T47D (cell line): ENCODE data around the gene LDLRAD3.
A peak's percentile ranks its signal among the peaks of the same experiment; 100 is the strongest.

Source experiments
- DNase-seq, 2 experiments: peaks; one replicate each; pipeline versions ENCODE4 v3.0.0 to v3.0.0-alpha.2; 2011 to 2012; ENCODE audit warnings: low read depth in 1 of 2, low spot score in 1 of 2
- JUND ChIP-seq: IDR thresholded peaks from 2 replicates; pipeline ENCODE4 v1.6.1; 2012; ENCODE audit warnings: low read depth
- in situ Hi-C: cut with HindIII; loops from 2 replicates; pipeline ENCODE4 v1.10.0; 2016; ENCODE audit warnings: low sequenced_read_pairs, low pct_unique_long_range_greater_than_20kb

Gene LDLRAD3

DNA sequence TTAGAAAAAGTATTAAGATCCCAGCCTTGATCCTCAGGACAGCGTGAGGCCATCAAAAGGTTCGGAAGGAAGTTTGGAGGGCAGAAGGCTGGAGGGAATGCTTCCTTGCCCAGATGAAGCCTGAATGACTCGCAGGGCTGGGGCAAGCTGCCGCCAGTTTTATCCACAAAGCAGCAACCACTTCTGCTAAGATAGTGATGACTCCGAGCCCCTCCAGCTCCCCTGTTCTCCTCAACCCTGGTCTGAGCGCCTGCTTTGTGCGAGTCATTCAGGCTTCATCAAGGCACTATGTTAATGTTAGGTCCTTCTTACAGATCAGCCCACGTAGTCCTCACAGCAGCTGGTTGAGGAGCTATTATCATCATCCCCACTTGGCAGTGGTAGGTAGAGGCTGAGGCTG lies 186.5 kb downstream of the LDLRAD3 start:
- no peak for TF ChIP-seq JUND
- in situ Hi-C loops = no loop called here
- no peak for DNase-seq

DNA sequence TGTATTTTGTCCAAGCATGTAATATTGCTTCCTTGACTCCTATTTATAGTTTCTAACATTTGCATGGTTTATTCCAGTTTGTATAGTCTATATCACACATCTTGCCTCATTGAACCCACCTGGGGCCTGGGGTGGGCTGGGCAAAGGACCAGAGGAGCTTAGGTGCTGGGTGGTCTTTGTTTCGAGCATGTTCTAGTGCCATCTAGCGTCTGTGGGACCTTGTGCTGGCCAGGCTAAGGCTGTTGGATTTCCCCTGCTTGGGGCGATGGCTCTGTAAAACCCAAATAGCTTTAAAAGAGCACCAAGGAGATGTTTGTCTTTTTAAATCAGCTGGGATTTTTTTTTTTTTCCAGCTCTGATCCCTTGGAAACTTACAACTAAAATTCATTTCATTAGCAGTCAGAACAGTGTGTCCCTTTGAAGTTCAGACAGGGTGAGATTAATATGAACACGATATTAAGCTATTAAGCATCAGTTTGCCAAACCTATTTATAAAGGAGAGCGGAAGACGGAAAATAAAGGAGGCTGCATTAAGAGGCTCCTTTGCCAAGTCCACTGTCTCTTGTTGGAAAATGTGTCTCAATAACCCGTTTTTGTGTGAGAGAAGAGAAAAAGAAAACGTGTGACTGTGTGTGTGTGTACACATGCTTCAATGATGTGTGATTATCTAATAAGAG lies 188.0 kb downstream of the LDLRAD3 start:
- in situ Hi-C loops = no loop called here
- no peak for TF ChIP-seq JUND
- DNase-seq = peak in 1 of 2 experiments; percentile 44

DNA sequence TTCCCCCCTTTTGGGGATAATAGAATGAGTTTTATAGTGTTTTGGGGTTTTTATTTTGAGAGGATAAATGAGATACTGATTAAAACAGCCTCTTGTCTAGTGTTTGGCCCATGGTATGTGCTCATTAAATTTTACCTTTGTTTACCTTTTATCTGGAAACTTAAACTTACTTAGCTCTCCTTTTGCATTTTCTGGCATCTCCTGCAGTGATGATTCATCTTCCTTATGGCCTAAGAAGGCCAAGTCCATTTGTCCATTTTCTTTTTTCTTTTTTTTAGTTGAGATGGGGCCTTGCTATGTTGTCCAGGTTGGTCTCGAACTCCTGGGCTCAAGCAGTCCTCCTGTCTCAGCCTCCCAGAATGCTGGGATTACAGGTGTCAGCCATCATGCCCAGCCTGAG lies 189.1 kb downstream of the LDLRAD3 start:
- DNase-seq = no peak
- in situ Hi-C loops = no loop called here
- no peak for TF ChIP-seq JUND

DNA sequence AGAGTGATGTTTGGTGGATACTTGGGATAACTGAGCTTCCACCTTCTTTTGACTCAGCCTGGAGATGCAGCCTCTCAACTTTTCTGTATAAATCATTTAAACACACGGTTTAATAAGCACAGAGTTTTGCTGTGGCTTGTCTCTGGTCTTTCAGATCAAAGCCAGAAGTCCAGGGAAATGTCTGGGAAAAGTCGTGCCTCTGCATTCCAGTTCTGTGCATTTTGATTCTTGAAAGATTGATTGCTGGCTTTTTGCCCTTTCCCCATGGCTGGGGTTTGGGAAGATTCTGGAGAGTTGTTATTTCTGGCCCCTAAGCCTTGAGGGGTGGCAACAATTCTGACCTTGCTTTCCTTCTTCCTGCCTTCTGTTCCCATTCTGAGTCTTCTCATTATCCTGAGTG lies 191.2 kb downstream of the LDLRAD3 start:
- in situ Hi-C loops = no loop called here
- no peak for TF ChIP-seq JUND
- DNase-seq = no peak

DNA sequence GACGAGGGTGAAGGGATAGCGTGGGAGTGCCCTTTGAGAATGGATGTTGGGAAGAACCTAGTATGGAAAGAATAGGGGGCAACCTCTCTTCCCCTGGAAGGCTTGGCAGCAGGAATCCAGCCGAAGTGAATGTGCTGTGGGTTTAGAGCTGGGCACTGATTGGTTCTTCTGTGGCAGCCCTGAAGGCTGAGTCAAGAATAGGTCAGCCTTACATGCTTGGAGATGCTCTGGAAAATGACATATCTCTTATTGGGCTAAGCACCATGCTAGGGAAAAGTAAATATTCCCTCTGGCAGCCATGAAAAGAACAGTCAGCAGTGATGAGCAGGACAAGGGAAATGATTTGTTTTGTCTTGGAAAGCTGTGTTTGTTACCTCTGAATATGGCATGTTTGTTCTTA lies 195.9 kb downstream of the LDLRAD3 start:
- in situ Hi-C loops = no loop called here
- no peak for DNase-seq
- TF ChIP-seq JUND = no peak

DNA sequence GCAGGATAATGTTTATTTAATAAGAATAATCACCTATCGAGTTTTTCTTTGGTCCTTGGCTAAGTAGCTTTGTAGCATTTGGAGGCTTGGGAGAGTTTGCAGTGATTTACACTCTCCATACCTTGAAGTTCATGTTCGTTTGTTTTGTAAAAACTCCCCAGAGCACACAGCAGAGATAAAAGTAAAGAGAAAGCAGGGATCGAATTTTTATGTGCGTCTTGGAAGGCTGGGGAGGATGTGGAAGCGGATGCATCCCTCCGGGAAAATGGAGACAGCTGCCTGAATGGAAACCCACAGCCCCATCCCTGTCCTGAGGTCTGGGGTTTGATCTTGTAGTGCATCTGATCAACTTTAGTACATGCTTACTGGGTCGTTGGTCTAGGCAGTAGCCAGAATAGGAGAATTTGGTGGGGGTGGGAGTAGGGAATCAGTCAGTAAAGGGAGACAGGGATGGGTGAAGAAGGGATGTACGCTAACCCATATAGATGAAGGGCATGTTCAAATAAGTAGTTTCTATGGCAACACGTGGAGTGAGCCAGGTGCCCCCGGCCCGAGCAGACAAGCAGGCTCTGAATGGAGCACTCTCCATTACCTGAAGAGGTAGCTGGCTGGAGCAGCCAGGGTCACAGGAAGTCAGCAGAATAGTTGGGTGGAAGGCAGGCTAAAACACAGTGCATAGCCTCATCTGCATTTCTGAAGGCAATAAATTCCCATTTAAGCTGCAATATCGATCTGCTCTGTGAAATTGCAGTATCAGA lies 197.5 kb downstream of the LDLRAD3 start:
- in situ Hi-C loops = no loop called here
- no peak for DNase-seq
- TF ChIP-seq JUND = no peak

DNA sequence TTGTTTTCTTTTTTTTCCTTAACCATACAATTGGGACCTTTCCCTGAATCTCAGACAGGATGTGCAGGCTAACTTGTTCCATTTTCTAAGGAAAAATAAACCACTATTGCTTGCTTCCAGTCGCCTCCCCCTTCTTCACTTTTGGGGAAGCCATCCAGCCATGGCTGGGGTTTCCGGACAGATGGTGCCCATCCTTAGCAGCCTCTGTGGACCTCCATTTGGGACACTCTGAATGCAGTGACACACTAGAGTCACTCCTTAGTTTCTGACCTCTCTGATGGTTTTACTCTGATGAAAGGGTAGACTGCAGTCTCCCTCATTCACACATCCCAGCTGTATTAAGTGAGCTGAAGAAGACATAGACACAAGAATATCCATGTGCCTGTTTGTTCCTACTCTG lies 198.1 kb downstream of the LDLRAD3 start:
- TF ChIP-seq JUND = no peak
- no peak for DNase-seq
- in situ Hi-C loops = no loop called here

DNA sequence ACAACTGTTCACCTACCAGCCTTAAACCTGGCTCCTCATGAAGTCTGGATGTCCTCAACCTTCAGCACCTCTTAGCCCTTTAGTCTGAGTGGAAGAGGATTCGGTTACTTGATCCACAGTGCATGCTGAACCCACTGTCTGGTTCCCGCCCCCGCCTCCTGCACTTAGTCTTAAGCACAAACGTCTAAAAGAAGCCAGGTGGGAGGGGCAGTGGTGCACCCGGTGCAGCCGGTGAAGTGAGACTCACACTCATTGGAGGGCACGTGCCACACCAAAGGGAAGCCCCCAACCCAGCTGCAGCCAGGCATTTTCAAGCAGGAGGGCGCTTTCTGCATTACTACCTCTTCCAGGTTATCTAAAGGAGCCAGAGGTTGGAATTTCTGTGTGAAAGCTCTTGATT lies 198.6 kb downstream of the LDLRAD3 start:
- no peak for TF ChIP-seq JUND
- DNase-seq = peak in 1 of 2 experiments; percentile 20
- in situ Hi-C loops = no loop called here

DNA sequence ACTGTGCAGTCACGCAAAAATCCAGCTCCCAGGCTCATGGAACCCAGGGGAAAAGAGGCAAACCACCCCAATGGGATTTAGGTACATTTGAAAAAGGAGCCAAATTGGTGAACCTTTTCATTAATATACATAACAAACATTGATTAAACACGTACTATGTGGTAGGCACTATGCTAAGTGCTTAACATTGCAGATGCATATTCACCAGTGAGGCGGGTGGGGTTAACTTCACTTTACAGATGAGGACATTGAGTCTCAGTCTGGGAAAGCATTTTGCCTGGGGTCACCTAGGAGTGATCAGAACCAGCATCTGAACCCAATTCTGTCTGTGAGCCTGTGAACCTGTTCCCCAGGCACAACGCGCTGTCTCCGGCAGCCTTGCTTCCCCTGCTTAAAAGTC lies 199.0 kb downstream of the LDLRAD3 start:
- in situ Hi-C loops = no loop called here
- TF ChIP-seq JUND = no peak
- DNase-seq = no peak

DNA sequence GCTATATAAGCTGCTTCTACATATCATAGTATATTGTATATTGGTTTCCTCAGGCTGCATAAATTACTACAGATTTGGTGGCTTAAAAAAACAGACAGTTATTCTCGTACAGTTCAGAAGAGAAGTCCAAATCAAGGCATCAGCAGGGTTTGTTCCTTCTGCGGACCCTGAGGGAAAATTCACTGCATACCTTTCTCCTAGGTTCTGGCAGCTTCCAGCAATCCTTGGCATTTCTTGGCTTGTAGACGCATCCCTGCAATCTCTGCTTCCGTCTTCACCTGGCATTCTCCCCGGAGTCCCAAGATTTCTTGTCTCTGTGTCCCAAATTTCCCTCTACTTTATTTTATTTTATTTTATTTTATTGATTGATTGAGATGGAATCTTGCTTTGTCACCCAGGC lies 202.6 kb downstream of the LDLRAD3 start:
- in situ Hi-C loops = no loop called here
- TF ChIP-seq JUND = peak; percentile 75
- DNase-seq = peak; percentile 95 to 97

DNA sequence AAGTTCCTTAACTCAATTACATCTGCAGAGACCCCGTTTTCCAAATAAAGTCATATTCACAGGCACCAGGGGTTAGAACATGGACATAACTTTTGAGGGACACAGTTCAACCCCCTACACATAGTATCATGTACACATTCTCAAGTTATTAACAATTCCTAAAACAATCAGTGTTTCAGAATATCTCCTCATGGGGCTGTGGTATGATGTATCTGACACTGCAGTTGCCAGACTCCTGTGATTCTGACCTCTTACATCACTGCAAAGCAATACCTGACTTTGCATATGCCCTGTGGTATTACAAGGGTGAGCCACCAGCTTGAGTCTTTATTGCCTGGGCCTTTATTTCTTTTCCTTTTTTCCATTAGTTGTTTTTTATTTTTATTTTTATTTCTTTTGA lies 203.6 kb downstream of the LDLRAD3 start:
- no peak for TF ChIP-seq JUND
- DNase-seq = no peak
- in situ Hi-C loops = no loop called here

DNA sequence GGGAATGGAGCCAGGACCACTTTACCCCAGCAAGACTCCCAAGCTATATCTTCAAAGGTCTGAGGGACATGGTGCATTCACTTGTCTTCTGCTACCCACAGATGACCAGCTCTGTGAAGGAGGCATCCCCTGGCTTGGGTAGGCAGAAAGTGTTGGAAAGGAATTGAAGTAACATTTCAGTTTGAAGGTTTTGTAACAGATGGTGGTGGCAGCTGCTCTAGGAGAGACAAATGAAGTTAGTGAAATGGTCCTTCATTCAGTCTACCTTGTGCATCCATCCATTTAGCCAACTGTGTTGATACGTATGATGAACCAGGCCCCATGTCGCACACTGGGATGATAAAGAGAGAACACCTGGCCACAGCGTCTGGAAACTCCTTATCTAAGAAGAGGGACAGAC lies 204.8 kb downstream of the LDLRAD3 start:
- DNase-seq = no peak
- in situ Hi-C loops = no loop called here
- no peak for TF ChIP-seq JUND

DNA sequence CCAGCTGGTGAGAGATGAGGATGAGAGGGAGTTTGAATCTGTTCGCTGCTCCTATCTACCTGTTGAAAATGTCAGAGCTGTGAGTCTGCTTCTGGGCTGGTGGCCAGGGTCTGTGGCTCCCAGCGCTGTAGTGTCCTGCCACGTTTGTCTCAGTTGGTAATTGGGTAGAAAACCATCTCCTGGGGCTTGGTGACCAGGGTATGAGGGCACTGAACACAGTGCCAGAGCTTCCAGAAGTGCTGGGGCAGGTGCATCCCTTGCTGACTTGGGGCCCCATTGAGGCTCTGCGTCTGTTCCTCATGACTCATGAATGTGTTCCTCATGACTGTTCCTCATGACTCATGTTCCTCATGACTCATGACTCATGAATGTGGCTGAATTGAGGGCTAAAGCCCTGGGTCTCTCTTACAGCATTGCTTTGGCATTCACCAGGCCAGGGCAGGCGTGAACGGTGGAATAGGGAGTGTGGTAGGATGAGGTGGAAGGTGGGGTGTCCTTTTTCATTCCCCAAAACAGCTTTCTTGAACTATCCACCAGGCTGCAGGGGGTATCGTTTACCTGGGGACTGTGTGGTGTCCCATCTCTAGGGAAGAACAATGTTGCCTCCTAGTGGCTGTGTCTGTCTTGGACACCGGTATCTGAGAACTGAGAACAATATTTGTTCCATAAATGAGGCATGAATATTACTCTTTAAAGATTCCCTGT lies 205.8 kb downstream of the LDLRAD3 start:
- in situ Hi-C loops = no loop called here
- TF ChIP-seq JUND = peak; percentile 98

More for the DNA sequence above, 205.8 kb downstream of the LDLRAD3 start:
- peak; percentile 66 to 94 for DNase-seq
